ENCODE results near the gene CPAMD8.

GRCh38 chr19:16955161-16955560, 71.4 kb downstream of the CPAMD8 start:
- TF ChIP-seq POLR2AphosphoS5 (IDR thresholded peaks at IDR 0.05; ENCODE audit: low read depth, low read length) (no peak), CEBPB (IDR thresholded peaks at IDR 0.05; ENCODE audit: low read depth) (no peak), SRF (IDR thresholded peaks at IDR 0.05; ENCODE audit: low read depth) (no peak), SP1 (IDR thresholded peaks at IDR 0.05; ENCODE audit: low read depth) (no peak), CTCF (IDR thresholded peaks at IDR 0.05 in 2 of 3, conservative IDR thresholded peaks at IDR 0.05 in 1 of 3; ENCODE audit: borderline replicate concordance in 1 of 3, insufficient read depth in 1 of 3, low read depth in 2 of 3, low read length in 2 of 3) (no peak), EZH2 (IDR thresholded peaks at IDR 0.05) (no peak), TCF7L2 (IDR thresholded peaks at IDR 0.05; ENCODE audit: borderline replicate concordance, extremely low read depth, insufficient read depth, insufficient read length) (no peak), ZFX (IDR thresholded peaks at IDR 0.05) (no peak), ZNF274 (IDR thresholded peaks at IDR 0.05; ENCODE audit: low read depth, low read length) (no peak), MAX (IDR thresholded peaks at IDR 0.05) (no peak), ZBTB33 (IDR thresholded peaks at IDR 0.05; ENCODE audit: extremely low read depth, insufficient replicate concordance, low read length) (no peak), YY1 (IDR thresholded peaks at IDR 0.05; ENCODE audit: extremely low read depth, insufficient replicate concordance, low read depth, low read length) (no peak)
